ES-I3 (cell line): ENCODE data around the gene MST1R.

Experiments used
- H3K36me3 ChIP-seq: 2 replicates; pipeline ENCODE4 v1.6.1; 2013; ENCODE audit warnings: mild to moderate bottlenecking, low read length, control low read depth, moderate library complexity; ENCODE audit not compliant: insufficient read depth
- H3K4me1 ChIP-seq: 2 replicates; pipeline ENCODE4 v1.6.1; 2013; ENCODE audit warnings: mild to moderate bottlenecking, control low read depth, low read length; ENCODE audit not compliant: insufficient read depth
- H3K9ac ChIP-seq: 2 replicates; pipeline ENCODE4 v1.6.1; 2013; ENCODE audit warnings: low read depth, mild to moderate bottlenecking, low read length, moderate library complexity
- H3K9me3 ChIP-seq: 2 replicates; pipeline ENCODE4 v1.6.1; 2013; ENCODE audit warnings: mild to moderate bottlenecking, low read length, moderate library complexity; ENCODE audit not compliant: control insufficient read depth, insufficient read depth

The MST1R gene

DNA sequence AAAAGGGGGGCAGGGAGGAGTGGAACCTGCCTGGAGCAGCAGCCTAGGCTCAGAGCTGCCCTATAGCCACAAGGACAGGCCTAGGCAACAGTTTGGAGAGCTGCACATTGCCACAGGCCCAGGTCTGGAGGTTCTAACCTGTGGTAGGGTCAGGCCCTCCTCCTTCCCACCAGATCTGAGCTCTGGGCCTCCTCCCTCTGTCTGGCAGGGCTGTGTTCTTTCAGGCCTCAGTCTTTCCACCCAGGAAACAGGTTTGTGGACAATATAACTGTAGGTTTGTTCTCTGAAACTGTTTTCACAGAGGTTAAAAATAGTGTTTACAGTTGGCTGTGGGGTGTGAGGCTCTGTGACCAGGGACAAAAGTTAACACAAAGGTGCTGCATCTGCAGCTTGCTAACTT is 25.0 kb downstream of the MST1R start:
- Histone ChIP-seq H3K36me3 (no peaks in the 10 kb centered on the region), H3K9me3 (no peaks in the 10 kb centered on the region), H3K9ac (no peak overlapping the region)

GRCh38 chr3:49877716-49878115 is 26.0 kb downstream of the MST1R start:
- no peaks in the 10 kb centered on the region for H3K36me3 ChIP-seq
- no peaks in the 10 kb centered on the region for H3K9me3 ChIP-seq
- H3K9ac ChIP-seq, result no peak overlapping the region
- H3K4me1 ChIP-seq, result peaks cover 22% of the 10 kb centered on the region

More for the DNA sequence above, 25.0 kb downstream of the MST1R start:
- H3K4me1 ChIP-seq, result peaks cover 22% of the 10 kb centered on the region

- H3K9me3 ChIP-seq, result no peaks in the 10 kb centered on the region
- H3K9ac ChIP-seq, result no peak overlapping the region
- H3K4me1 ChIP-seq, result peaks cover 13% of the 10 kb centered on the region
- H3K36me3 ChIP-seq, result no peaks in the 10 kb centered on the region
These were observed 27.1 kb downstream of the MST1R start for GRCh38 chr3:49876567-49876966.

DNA sequence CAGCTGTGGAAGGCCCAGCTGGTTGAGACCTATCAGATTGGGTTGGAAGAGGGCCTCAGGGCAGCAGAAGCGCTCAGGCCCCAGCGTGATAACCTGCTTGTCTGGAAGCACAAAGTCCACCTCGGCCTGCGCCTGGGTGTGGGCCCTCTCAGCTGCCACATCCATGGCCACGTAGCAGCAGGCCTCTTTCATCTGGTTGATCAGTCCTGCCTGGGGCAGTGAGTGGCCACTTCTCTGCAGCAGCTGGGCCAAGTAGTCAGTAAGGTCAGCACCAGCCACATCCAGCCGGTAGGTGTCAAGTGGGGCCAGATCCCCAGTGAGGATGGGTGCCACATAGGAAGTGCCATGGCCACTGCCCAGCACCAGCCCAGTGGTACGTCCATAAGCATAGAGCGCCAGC is 30.1 kb downstream of the MST1R start:
- Histone ChIP-seq H3K36me3 (no peaks in the 10 kb centered on the region), H3K9ac (no peak overlapping the region), H3K9me3 (no peaks in the 10 kb centered on the region), H3K4me1 (no peaks in the 10 kb centered on the region; the same call in 1 of the 2 replicates)

GRCh38 chr3:49872801-49873281 is 30.8 kb downstream of the MST1R start:
- H3K9ac ChIP-seq, result no peak overlapping the region
- no peaks in the 10 kb centered on the region for H3K9me3 ChIP-seq
- H3K36me3 ChIP-seq, result no peaks in the 10 kb centered on the region
- H3K4me1 ChIP-seq, result no peaks in the 10 kb centered on the region; the same call in 1 of the 2 replicates

GRCh38 chr3:49871531-49872153 is 32.0 kb downstream of the MST1R start:
- H3K9me3 ChIP-seq, result no peaks in the 10 kb centered on the region
- H3K36me3 ChIP-seq, result no peaks in the 10 kb centered on the region
- H3K4me1 ChIP-seq, result no peaks in the 10 kb centered on the region; the same call in 1 of the 2 replicates
- no peak overlapping the region for H3K9ac ChIP-seq

- Histone ChIP-seq H3K36me3 (no peaks in the 10 kb centered on the region), H3K9ac (peak within 1 kb of the TSS; percentile 59; the same call in 1 of the 2 replicates), H3K4me1 (no peaks in the 10 kb centered on the region; the same call in 1 of the 2 replicates), H3K9me3 (no peaks in the 10 kb centered on the region)
These were observed 34.0 kb downstream of the MST1R start, which contains the start of gene CAMKV for GRCh38 chr3:49869525-49870126. Gene CAMKV, minus strand, starts transcription at chr3:49869906. Its CDS starts 7,518 bp downstream, at chr3:49862388.

DNA sequence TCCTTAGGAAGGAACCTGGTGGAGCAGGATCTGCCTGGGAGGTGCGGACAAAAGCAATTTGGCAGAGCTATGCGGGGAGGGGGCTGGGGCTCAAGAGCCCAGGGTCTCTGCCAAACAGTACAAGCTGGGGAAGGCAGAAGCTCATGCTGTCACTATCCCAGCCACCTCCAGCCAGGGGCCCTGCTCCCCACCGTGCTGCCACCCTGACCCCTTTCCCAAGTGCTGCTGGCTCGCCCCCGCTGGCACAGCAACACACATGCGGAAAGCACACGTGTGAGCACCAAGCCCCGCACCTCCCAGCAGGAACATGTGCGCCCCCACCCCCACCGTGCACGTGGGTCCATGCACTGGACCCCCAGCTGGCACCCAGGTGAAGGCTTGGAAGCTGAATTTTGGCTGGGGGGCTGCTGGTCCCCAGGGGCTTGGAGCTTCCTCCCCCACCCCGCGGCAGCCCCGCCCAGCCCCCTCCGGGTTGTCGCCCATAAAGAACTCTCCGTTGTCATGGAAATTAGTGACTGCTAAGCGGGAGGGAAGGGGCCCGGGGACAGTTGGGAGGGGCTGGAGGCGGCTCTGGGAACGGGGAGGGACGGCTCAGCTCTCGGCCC is 34.7 kb downstream of the MST1R start:
- Histone ChIP-seq H3K4me1 (no peaks in the 10 kb centered on the region; the same call in 1 of the 2 replicates), H3K9ac (peak overlapping the region; percentile 59; the same call in 1 of the 2 replicates), H3K36me3 (no peaks in the 10 kb centered on the region), H3K9me3 (no peaks in the 10 kb centered on the region)

- Histone ChIP-seq H3K9me3 (no peaks in the 10 kb centered on the region), H3K4me1 (no peaks in the 10 kb centered on the region; the same call in 1 of the 2 replicates), H3K9ac (no peak overlapping the region), H3K36me3 (no peaks in the 10 kb centered on the region)
These were observed 35.8 kb downstream of the MST1R start for GRCh38 chr3:49867871-49868321.

DNA sequence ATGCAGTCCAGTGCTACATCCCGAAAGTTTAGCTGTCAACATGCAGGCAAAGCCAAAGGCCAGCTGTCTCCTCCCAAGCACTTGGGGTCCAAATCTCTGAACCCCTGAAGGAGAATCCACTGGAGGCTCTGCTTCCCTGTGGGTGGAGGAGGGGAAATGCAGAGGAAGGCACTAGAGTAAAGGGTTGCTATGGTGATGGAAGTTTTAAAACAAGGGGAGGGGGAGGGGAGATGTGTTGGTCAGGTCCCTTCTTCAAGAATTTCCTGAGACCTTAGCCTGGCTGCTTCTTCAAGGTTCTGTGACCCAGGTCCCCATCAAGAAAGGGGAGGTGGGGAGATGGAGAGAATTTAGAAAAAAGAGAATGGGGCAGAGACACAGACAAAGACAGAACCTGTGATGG is 36.3 kb downstream of the MST1R start:
- no peaks in the 10 kb centered on the region for H3K9me3 ChIP-seq
- H3K36me3 ChIP-seq, result no peaks in the 10 kb centered on the region
- H3K4me1 ChIP-seq, result no peaks in the 10 kb centered on the region; the same call in 1 of the 2 replicates
- H3K9ac ChIP-seq, result no peak overlapping the region

GRCh38 chr3:49865198-49865784 is 38.4 kb downstream of the MST1R start:
- Histone ChIP-seq H3K4me1 (no peaks in the 10 kb centered on the region; the same call in 1 of the 2 replicates), H3K9ac (no peak overlapping the region), H3K36me3 (no peaks in the 10 kb centered on the region), H3K9me3 (no peaks in the 10 kb centered on the region)

- no peaks in the 10 kb centered on the region for H3K9me3 ChIP-seq
- no peak overlapping the region for H3K9ac ChIP-seq
- no peaks in the 10 kb centered on the region for H3K4me1 ChIP-seq
- H3K36me3 ChIP-seq, result no peaks in the 10 kb centered on the region
These were observed 39.2 kb downstream of the MST1R start for GRCh38 chr3:49864505-49864904.

DNA sequence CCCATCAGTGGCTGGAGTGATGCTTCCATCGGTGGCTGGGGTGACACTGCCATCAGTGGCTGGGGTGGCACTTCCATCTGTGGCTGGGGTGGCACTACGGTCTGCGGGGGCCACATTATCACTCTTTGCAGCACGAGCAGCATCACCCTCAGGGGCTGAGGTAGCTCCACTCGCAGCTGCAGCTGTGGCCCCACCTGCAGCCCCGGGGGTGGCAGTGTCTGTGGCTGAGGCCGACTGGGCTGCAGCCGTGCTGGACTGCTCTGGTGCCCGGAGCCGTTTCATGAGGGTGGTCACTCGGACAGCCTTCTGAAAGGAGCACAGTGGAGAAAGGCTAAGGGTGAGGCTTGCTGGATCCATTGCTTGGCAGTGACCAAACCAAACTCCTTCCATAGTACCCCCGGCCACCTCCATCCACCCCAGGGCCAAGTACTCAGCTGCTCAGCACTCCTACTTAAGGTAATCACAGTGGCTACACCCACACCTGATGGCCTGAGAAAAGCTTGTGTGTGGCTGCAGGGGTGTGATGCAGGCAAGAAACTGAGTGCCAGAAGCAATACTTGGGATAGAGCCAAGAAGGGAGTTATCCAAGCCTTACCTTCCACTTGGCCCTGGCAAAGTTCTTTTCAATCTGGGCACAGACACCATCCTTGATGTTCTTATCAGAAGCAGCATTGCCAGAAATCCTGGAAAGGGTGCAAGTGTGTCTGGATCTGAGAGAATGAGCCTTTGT is 43.9 kb downstream of the MST1R start:
- no peak overlapping the region for H3K9ac ChIP-seq
- peaks cover 5% of the 10 kb centered on the region for H3K4me1 ChIP-seq
- H3K36me3 ChIP-seq, result no peaks in the 10 kb centered on the region
- no peaks in the 10 kb centered on the region for H3K9me3 ChIP-seq
